ENCODE data around the gene GLB1L3.

The GLB1L3 gene

DNA sequence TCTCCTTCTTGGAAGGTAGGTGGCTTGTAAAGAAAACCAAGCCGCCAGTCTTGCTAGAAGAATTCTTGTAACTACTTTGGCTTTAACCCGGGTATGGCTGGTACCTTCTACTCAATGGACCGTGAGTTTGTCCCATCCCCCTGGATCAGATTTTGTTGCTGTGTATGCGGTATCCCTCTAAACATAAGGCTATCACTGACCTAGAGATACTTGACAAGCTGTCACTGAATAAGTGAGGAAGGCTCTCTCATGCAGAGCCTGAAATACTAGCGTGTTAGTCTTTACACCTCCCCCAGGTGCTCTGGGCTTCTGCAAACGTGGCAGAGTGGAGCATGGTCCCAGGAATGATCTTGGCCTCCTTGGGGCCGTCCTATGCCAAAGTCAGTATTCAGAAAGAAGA is 90.1 kb downstream of the GLB1L3 start:
- Histone ChIP-seq H3K79me2 (ENCODE audit: control insufficient read depth, low read length) (no peaks in the 10 kb centered on the region), H3K36me3 (ENCODE audit: control insufficient read depth, low read length) (no peaks in the 10 kb centered on the region), H3K4me1 (ENCODE audit: control insufficient read depth, low read length) (no peaks in the 10 kb centered on the region), H3K27me3 (ENCODE audit: control insufficient read depth, low read length) (no peaks in the 10 kb centered on the region), H3K4me2 (ENCODE audit: low read length) (no peak overlapping the region), H3K27ac (ENCODE audit: low read depth, low read length) (no peak overlapping the region), H3F3A (ENCODE audit: control insufficient read depth, insufficient read depth) (no peaks in the 10 kb centered on the region), H3K9me2 (replicated peaks; ENCODE audit: control insufficient read depth, low read length) (no peaks in the 10 kb centered on the region), H4K20me1 (ENCODE audit: control insufficient read depth, insufficient read depth, low read depth, low read length) (no peaks in the 10 kb centered on the region), H3K9me3 (ENCODE audit: control insufficient read depth, insufficient read depth, low read length) (no peaks in the 10 kb centered on the region), H3K4me3 (ENCODE audit: low read length) (no peak overlapping the region)
- TF ChIP-seq CTCF (IDR thresholded peaks at IDR 0.05; ENCODE audit: low read depth, low read length, poor library complexity, severe bottlenecking) (no peak), EZH2phosphoT487 (IDR thresholded peaks at IDR 0.05; ENCODE audit: borderline replicate concordance, low read length) (no peak)

DNA sequence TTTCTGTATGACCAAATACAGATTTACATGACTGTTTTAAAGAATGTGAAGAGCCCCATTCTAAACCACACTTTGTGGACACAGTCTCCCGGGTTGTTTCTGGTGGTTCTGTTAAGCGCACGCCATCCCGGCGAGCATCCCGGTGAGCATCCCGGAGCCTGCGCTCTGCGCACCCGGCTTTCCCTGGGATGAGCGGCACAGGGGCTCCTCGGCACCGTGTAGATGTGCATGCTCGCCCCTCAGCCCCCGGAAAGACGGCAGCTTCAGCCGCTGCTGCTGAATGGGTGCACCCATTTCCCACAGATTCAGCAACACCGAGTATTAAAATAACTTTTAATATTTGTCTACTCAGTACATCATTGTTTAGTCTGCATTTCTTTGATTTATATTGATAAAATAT is 91.6 kb downstream of the GLB1L3 start:
- Histone ChIP-seq H3F3A (ENCODE audit: control insufficient read depth, insufficient read depth) (no peaks in the 10 kb centered on the region), H3K9me3 (ENCODE audit: control insufficient read depth, insufficient read depth, low read length) (no peaks in the 10 kb centered on the region), H3K27ac (ENCODE audit: low read depth, low read length) (no peak overlapping the region), H3K27me3 (ENCODE audit: control insufficient read depth, low read length) (no peaks in the 10 kb centered on the region), H3K36me3 (ENCODE audit: control insufficient read depth, low read length) (no peaks in the 10 kb centered on the region), H3K4me3 (ENCODE audit: low read length) (no peak overlapping the region), H3K4me1 (ENCODE audit: control insufficient read depth, low read length) (no peaks in the 10 kb centered on the region), H3K4me2 (ENCODE audit: low read length) (no peak overlapping the region), H3K79me2 (ENCODE audit: control insufficient read depth, low read length) (no peaks in the 10 kb centered on the region), H4K20me1 (ENCODE audit: control insufficient read depth, insufficient read depth, low read depth, low read length) (no peaks in the 10 kb centered on the region), H3K9me2 (replicated peaks; ENCODE audit: control insufficient read depth, low read length) (no peaks in the 10 kb centered on the region)
- TF ChIP-seq EZH2phosphoT487 (IDR thresholded peaks at IDR 0.05; ENCODE audit: borderline replicate concordance, low read length), result no peak
- TF ChIP-seq CTCF (IDR thresholded peaks at IDR 0.05; ENCODE audit: low read depth, low read length, poor library complexity, severe bottlenecking), result no peak
